HuH-7.5 (cell line): ENCODE measurements around the gene HOXB7.

Experiments
- DNase-seq: peaks from one replicate; pipeline ENCODE4 v3.0.0; 2011; ENCODE audit warnings: low spot score

The HOXB7 gene

GRCh38 chr17:48609033-48609432, 1.8 kb downstream of the HOXB7 start:
- DNase-seq: no peak

DNA sequence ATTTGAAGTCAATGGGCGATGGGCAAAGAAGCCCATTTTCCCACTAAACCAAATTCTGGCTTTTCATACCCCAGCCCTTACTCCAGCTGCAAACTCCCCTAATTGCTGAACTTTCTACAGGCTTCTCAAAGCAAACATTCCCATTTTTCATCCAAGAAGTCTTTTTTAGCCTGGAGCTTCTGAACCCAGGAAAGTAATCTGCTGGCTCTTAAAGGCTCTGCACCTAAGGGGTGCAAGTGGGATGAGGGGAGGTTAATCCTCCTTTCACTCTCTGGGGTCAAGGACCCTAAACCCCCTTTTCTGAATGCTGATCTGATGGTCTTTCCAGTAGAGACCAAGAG, 2.4 kb downstream of the HOXB7 start:
- DNase-seq: no peak

DNA sequence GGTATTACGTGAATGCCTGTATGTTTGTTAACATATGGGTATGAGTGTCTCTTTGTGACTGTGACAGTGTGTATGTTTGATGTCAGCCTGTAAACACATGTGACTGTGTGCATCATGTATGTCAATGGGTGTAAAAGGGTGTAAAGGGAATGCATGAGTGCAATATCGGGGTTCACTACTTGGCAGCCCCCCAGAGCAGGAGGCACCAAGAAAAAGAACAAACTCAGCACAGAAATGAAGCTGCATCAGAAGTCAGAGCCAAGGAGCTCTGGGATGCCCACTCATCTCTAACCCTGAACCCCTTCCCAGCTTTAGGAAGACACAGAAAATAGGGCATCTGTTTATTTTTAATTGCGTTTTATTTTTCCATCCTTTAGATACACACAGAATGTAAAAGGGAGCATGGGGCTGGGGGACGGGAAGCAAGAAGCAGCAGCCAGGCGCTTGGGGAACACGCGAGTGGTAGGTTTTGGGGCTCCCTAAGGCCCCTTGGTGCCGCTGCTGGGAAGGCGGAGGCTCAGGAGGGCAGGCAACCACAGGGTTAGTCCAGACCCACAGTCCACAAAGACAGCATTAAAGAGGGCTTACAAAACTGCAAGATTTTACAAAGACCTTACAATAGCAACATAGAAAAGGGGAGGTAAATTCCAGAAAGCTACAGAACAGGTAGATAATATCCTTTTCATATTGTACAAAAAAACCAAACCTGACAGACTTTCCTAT, 3.8 kb downstream of the HOXB7 start:
- no peak for DNase-seq

DNA sequence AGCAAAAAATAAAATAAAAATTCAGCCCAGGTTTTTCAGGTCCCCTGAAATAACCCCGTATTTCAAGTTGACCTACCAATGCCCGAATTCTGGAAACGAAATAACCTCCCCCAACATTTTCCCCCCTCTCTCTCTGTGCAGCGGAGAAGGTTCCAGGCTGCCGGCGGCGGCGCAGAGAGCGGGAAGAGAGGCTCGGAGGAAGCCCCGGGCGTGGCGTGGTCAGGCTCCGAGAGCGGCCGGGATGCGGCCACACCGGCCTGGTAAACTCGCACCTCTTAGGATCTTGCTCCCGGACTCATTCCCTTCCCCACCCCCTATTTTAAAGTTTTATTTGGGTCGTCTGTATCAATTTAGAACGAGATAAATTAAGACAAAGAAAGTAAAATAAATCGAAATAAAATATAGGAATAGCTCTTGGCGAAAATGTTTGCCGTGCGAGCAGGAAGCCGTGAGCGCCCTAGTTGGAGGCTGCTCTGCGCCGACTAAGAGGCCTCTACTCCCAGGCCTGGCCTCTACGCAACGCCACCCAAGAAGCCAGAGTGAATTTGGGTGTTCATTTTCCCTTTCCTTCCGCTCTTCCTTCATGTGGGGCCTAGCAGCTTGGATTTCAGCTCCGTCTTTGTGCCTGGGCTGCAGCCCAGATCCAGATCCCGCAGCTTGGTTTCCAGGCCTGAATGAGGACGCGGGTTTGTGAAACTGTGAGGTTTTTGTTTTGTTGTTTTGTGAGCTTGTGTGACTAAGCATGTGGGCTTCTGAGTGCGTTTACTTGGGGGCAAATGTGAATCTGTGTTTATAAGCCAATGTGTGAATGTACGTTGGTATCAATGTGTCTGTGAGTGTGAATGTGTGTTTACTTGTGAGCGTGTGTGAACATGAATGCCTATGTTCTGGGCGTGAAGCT, 4.6 kb downstream of the HOXB7 start:
- DNase-seq: no peak

GRCh38 chr17:48605409-48605919, 5.4 kb downstream of the HOXB7 start:
- no peak for DNase-seq

- no peak for DNase-seq
Measured at GRCh38 chr17:48604770-48605329, 6.0 kb downstream of the HOXB7 start, which contains the start of gene HOXB6. HOXB6 (minus strand) TSS chr17:48604986; CDS start chr17:48598150, 6,836 bp downstream.

DNA sequence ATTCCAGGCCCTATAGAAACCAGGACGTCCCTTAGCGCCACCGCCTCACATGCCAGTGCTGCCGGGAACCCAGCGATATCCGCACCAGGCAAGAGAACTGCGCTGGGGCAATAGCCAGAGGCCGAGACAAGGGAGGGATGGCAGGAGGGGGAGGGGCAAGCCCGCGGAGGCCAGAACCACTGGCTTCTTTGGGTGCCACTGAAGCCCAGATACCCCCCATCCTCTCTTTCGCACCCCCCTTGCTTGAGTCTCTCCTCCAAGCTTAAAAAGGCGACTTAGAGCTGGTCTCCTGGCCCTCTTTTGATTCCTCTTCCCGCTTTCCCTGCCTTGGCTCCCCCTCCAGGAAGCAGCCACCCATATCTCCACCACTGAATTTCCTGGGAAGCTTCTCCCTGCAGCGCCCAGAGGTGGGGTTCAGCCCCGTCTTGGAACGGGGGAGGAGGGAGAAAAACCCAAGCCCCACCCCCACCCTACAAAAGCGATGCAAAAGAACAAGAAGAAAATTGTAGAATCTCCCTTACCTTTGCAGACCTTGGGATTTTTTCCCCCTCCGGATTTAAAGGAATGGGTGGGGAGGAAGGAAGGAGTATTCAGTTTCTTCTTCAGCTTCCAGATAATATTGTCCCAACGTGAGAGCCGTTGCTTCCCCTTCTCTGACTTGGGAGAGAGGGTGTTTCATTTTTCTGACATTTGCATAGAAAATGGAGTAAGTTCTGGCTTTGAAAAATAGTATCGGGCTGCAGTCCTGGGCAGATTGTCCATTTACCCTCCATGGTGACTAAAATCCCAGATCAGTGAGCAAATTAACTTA, 6.7 kb downstream of the HOXB7 start:
- no peak for DNase-seq

- DNase-seq: no peak
Measured at GRCh38 chr17:48601539-48602425, 9.0 kb downstream of the HOXB7 start.

GRCh38 chr17:48601207-48601538, 9.6 kb downstream of the HOXB7 start:
- no peak for DNase-seq

DNA sequence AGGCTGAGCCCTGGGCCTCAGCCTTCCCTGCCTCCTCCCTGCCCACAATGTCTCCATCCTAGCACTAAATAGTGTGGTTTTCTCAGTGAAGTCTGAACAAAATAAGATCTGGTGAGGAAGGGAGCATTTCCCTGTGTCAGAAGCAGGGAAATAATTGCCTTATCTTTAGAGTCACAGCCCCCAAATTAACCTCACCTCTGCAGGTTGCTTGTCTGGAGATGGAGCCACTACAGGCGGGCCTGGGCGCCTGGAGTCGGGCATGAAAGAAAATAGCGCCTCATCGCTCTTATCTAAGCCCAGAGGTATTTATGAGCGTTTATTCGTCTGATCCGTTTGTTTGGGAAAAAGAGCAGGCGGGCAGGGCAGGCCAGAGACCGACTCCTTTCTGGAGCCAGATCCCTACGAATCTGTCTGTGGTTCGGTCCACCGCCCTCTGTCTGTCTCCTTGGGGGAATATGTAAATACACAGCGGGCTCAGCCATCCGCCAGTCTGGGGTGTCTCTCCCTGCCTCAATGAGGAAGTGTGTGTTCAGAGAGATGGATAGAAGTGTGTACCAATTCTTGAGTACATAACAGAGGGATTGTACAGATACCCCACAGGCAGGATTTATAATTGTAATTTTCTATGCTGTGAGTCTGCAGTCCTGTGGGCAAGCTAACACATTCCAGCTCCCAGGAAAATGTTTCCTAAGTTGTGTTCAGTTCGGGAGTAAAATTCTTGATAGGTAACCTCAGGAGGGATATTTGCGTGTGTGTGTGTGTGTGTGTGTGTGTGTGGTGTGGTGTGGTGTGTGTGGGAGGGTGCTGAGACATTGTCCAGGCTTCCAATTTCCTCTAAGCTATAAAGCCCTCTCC, 10.3 kb downstream of the HOXB7 start:
- DNase-seq: no peak

- DNase-seq: no peak
Measured at GRCh38 chr17:48599354-48599753, 11.5 kb downstream of the HOXB7 start.

GRCh38 chr17:48598736-48599135, 12.1 kb downstream of the HOXB7 start:
- DNase-seq: no peak

DNA sequence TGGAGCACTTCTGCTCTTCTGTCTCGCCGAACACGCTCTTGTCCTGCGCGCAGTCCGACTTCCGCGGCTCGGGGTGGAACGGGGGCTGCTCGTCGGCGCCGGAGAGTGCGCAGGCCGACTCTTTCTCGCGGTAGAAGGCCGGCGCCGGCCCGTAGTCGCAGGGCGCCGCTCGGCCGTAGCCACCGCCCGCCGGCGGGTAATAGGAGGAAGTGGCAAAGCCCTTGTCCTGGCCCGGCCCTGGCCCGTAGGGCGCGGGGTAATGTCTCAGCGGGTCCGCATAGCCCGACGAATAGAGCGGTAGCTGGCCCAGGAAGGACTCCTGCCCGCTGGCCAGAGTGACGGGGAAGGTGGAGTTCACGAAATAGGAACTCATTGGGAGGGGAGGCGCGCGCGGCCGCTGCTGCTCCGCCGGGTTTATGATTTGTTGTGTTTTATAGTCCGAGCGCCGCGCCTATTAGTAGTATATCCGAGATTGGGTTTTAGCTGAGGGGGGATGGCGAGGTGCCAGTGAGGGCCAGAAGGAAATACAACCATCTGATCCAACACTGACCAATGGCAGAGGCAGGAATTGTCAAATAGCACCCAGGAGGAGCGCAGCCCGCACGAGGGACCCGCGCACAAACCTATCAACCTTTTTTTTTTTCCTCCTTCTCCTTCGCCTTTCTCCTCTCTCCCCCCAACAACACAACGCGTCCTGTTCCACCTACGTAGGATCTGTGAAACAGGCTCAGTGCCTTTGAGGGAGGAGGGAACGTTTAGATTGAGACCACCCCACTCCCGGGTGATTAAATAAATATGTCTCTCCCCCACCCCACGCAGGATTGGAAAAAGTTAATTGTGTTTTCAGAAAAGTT, 12.8 kb downstream of the HOXB7 start:
- DNase-seq: no peak

DNA sequence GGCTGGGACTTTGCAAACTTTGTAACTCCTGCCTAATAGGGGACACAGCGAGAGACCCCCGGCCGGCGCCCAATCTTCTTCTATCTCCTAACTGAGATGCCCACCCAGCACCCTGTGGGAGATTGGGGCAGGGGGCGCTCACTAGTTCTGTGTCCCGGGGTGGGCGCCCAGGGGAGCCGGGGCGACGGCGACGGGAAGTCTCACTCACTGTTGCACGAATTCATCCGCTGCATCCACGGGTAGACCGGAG, 13.4 kb downstream of the HOXB7 start:
- DNase-seq: no peak

GRCh38 chr17:48596735-48597527, 13.9 kb downstream of the HOXB7 start:
- DNase-seq: no peak

- no peak for DNase-seq
Measured at GRCh38 chr17:48596000-48596734, 14.7 kb downstream of the HOXB7 start.

- DNase-seq: no peak
Measured at GRCh38 chr17:48595278-48595999, 15.4 kb downstream of the HOXB7 start.
